ENCODE measurements around the gene CFC1B. TPM values are rescaled to one million over a fixed set of nuclear protein-coding genes. Genes with fewer than 3 reads are reported as not detected.

CFC1B gene
- total RNA-seq, 2 donors from 2014 or later = not detected

Other genes starting within 250 kb of the CFC1B start
- 100 to 1,000 TPM in 1 of 2 donors, 10 to 100 TPM in 1; 94.1 to 198 TPM for gene IMP4, start 178.3 kb upstream of the CFC1B start, total RNA-seq
- gene PTPN18, start 165.2 kb upstream of the CFC1B start, total RNA-seq = 100 to 1,000 TPM in 1 of 2 donors, 10 to 100 TPM in 1; 97.9 to 101 TPM
- gene POTEI, start 11.9 kb upstream of the CFC1B start, total RNA-seq = not detected
- not detected for gene CFC1, start 78.4 kb downstream of the CFC1B start, total RNA-seq
- not detected for gene POTEJ, start 90.2 kb downstream of the CFC1B start, total RNA-seq
- not detected for gene GPR148, start 207.8 kb downstream of the CFC1B start, total RNA-seq
- not detected for gene AMER3, start 234.3 kb downstream of the CFC1B start, total RNA-seq